Femur (tissue), 1 donor: ENCODE results near the gene ARID3C.
A peak's percentile ranks its signal among the peaks of the same experiment; 100 is the strongest.

ENCODE experiments used
- DNase-seq: peaks from one replicate; pipeline ENCODE4 v3.0.0-alpha.2; 2017

ARID3C gene

GRCh38 chr9:34575862-34576596, 52.8 kb downstream of the ARID3C start:
- DNase-seq, result no peak

DNA sequence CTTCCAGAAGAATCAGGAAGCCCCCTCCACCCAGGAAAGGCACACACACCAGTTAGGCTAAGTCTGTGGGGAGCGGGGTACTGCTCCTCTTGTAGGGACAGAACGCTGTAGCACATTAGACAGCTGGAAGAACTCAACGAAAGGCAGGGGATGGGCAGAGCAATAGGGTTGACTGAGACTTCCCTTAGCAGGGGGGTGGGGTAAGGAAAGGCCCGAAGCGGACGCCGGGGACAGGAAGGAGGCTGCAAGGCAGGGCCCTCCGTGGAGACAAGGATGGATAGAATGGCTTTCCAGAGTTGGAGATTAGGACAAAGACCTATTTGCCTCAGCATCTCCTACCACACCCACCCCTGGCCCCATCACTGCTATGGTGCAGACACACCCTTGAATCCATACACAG, 53.6 kb downstream of the ARID3C start:
- no peak for DNase-seq

DNA sequence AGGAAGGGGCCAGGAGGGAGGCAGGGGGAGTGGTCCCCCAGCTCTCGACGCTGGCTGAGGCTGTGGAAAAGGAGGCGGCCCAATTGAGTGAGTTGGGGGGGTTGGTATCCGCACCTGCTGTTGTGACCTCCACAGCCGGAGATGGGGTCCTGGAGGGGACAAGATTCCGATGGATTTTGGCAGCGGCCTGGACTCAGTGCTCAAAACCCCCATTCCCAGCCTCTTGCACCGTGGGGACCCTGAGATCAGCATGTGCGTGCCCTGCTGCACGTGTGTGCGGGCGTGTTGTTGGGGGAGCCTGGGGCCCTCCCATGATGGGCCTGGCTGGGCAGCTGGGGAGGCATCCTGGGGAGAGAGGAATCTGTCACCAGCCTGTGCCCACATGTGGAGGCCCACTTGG, 54.3 kb downstream of the ARID3C start:
- DNase-seq, result peak; percentile 67

DNA sequence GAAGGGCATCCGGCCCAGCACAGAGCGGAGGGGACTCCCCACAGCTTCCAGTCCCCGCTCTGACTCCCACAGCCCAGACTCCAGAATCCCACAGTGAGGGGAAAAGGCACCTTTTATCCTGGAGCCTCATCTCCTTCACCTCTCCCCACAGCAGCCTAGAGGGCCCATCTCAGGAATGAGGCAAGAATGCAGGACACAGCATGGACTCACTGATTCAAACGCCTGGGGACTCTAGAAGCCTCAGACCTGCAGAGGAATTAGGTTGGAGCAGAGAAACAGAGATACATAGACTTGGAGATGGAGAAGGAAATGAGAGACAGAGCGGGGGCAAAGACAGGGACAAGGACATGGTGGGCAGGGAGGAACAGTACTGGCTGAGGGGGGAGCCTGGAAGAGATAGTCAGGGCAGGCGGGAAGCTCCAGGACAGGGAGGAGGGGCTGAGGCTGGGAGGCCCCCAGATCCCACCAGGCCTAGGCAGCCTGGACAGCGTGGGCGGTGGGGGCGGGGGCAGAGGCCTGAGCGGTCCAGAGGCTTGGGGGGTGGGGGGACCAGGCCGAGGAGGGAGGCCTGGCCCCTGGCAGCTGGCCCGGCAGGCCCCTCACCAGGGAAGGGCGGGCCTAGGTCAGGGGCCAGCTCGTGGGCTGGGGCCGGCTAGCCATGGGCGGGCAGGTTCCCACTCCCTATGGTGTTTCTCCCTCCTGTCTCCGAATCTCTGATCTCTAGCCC, 55.1 kb downstream of the ARID3C start:
- DNase-seq, result no peak

GRCh38 chr9:34572628-34573027, 56.2 kb downstream of the ARID3C start:
- no peak for DNase-seq

DNA sequence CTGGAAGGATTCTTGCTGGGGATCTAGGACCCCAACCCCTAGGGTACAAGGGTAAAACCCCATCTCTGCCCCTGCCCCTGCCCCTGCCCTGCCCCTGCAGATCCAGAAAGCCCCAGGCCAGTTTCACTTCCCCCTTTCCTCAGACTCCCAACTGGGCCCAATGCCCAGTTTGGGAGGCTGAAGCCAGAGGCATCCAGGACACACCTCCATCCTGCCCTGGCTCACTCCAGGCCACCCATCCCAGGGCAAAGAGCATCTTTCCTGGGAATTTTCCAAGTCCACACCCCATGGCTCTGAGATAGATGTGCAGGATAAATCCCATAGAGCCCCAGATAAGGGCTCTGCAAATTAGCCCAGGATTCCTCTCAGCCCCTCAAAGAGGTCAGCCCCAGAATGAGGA, 56.8 kb downstream of the ARID3C start:
- DNase-seq, result no peak

- DNase-seq, result no peak
Measured at GRCh38 chr9:34571481-34571810, 57.4 kb downstream of the ARID3C start.
